Mesodermal cell (in vitro differentiated cells): Measurements from ENCODE around the gene PSMD1.
"Not testable (repeated sequence)": the region's sequence is repeated elsewhere in the genome, so short reads cannot be mapped to it uniquely, and the experiment has no call there.

ENCODE experiments used
- H3K27ac ChIP-seq: 2 replicates; pipeline ENCODE4 v1.7.0; 2013; ENCODE audit warnings: mild to moderate bottlenecking, low read depth, low read length, moderate library complexity; ENCODE audit not compliant: severe bottlenecking
- H3K36me3 ChIP-seq: 2 replicates; pipeline ENCODE4 v1.7.1; 2013; ENCODE audit warnings: mild to moderate bottlenecking, low read length, moderate library complexity; ENCODE audit not compliant: control insufficient read depth, insufficient read depth
- H3K4me1 ChIP-seq: one replicate; pipeline ENCODE4 v1.7.1; 2013; ENCODE audit warnings: mild to moderate bottlenecking, low read length; ENCODE audit not compliant: insufficient read depth, control insufficient read depth, poor library complexity, severe bottlenecking
- H3K4me3 ChIP-seq: 2 replicates; pipeline ENCODE4 v1.7.0; 2013; ENCODE audit warnings: low read length, control low read depth, mild to moderate bottlenecking; ENCODE audit not compliant: insufficient read depth, poor library complexity, severe bottlenecking; ENCODE audit errors: extremely low read depth
- H3K9me3 ChIP-seq: 2 replicates; pipeline ENCODE4 v1.7.1; 2013; ENCODE audit warnings: mild to moderate bottlenecking, low read length, moderate library complexity; ENCODE audit not compliant: control insufficient read depth
- WGBS, 2 experiments: methylation state at CpG; one replicate each; pipeline ENCODE4 v1.1.5; 2013; ENCODE audit warnings: missing lambda C conversion rate in 2 of 2; ENCODE audit not compliant: insufficient coverage in 2 of 2; 5-methylcytosine and 5-hydroxymethylcytosine counted together

Gene PSMD1

GRCh38 chr2:231016566-231017230 is 40.0 kb upstream of the PSMD1 start:
- no peak overlapping the region for H3K4me3 ChIP-seq
- 86 to 94% methylated on average over 5 of the region's 6 CpGs for WGBS, 2 experiments
- H3K4me1 ChIP-seq, result no peaks in the 10 kb centered on the region

GRCh38 chr2:231017231-231017598 is 39.5 kb upstream of the PSMD1 start:
- WGBS, 2 experiments, result 83 to 100% methylated on average over 3 of the region's 4 CpGs

More at GRCh38 chr2:231016566-231017230, 40.0 kb upstream of the PSMD1 start:
- H3K36me3 ChIP-seq, result no peaks in the 10 kb centered on the region
- H3K27ac ChIP-seq, result no peak overlapping the region
- H3K9me3 ChIP-seq, result no peaks in the 10 kb centered on the region

GRCh38 chr2:231018184-231018583 is 38.5 kb upstream of the PSMD1 start:
- Histone ChIP-seq H3K4me3 (no peak overlapping the region), H3K4me1 (no peaks in the 10 kb centered on the region), H3K9me3 (no peaks in the 10 kb centered on the region), H3K27ac (no peak overlapping the region), H3K36me3 (no peaks in the 10 kb centered on the region)
- WGBS, 2 experiments, result 79 to 87% methylated on average over 3 of the region's 3 CpGs

More at GRCh38 chr2:231017231-231017598, 39.5 kb upstream of the PSMD1 start:
- Histone ChIP-seq H3K27ac (no peak overlapping the region), H3K4me3 (no peak overlapping the region), H3K36me3 (no peaks in the 10 kb centered on the region), H3K4me1 (no peaks in the 10 kb centered on the region), H3K9me3 (no peaks in the 10 kb centered on the region)

DNA sequence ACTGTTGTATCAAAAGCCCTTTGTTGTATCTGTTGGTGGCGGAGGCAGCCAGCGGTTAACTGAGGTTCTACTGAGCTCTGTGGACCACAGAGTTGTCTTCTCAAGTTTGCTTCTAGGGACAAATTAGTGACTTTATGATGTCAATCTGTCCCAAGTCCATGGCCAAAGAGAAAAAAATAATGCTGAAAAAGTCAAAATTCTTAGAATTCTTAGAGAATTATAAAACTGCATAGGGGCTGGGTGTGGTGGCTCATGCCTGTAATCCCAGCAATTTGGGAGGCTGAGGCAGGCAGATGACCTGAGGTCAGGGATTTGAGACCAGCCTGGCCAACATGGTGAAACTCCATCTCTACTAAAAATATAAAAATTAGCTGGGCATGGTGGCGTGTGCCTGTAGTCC is 31.6 kb upstream of the PSMD1 start:
- H3K27ac ChIP-seq, H3K36me3 ChIP-seq, H3K4me1 ChIP-seq, H3K4me3 ChIP-seq, H3K9me3 ChIP-seq: not testable (repeated sequence)
- WGBS, 2 experiments, result 94 to 100% methylated on average over 2 of the region's 3 CpGs

- no peak overlapping the region for H3K4me3 ChIP-seq
- H3K9me3 ChIP-seq, result no peaks in the 10 kb centered on the region
- H3K4me1 ChIP-seq, result no peaks in the 10 kb centered on the region
- H3K36me3 ChIP-seq, result no peaks in the 10 kb centered on the region
- H3K27ac ChIP-seq, result no peak overlapping the region
Measured at GRCh38 chr2:231028889-231029288, 27.8 kb upstream of the PSMD1 start.

DNA sequence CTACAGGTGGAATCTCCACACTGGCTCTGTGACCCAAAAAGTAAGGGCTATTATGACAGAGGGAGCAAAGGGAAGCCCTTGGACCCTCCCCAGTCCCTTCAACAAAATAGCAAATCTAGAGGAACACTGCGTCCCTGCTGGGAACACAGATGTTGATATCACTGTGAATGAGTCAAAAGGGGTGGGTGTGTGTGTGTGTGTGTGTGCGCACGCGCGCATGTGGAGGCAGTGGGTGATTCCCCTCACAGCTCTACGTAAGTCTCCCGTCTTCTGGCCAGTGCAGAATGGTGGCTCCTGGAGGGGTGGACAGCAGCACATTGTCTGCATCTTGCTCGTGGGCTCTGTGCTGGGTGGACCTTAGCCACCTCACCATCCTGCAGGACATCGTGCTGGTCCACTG is 27.1 kb upstream of the PSMD1 start:
- H3K27ac ChIP-seq, result no peak overlapping the region
- no peaks in the 10 kb centered on the region for H3K36me3 ChIP-seq
- H3K4me1 ChIP-seq, result no peaks in the 10 kb centered on the region
- no peak overlapping the region for H3K4me3 ChIP-seq
- 85 to 89% methylated on average over 4 to 8 of the region's 9 CpGs for WGBS, 2 experiments
- no peaks in the 10 kb centered on the region for H3K9me3 ChIP-seq

GRCh38 chr2:231030725-231031124 is 25.9 kb upstream of the PSMD1 start:
- H3K4me1 ChIP-seq, result no peaks in the 10 kb centered on the region
- H3K4me3 ChIP-seq, result no peak overlapping the region
- no peaks in the 10 kb centered on the region for H3K9me3 ChIP-seq
- 84% methylated on average over 3 of the region's 3 CpGs; no CpG with 5 or more reads in 1 of the 2 experiments for WGBS, 2 experiments
- H3K36me3 ChIP-seq, result no peaks in the 10 kb centered on the region
- H3K27ac ChIP-seq, result no peak overlapping the region

GRCh38 chr2:231032575-231033140 is 24.0 kb upstream of the PSMD1 start:
- Histone ChIP-seq H3K36me3 (no peaks in the 10 kb centered on the region), H3K4me3 (no peak overlapping the region), H3K9me3 (no peaks in the 10 kb centered on the region), H3K27ac (no peak overlapping the region), H3K4me1 (no peaks in the 10 kb centered on the region)
- 85 to 86% methylated on average over 3 to 4 of the region's 5 CpGs for WGBS, 2 experiments

- H3K36me3 ChIP-seq, result no peaks in the 10 kb centered on the region
- no peak overlapping the region for H3K4me3 ChIP-seq
- no peaks in the 10 kb centered on the region for H3K9me3 ChIP-seq
- H3K27ac ChIP-seq, result no peak overlapping the region
- peaks cover 3% of the 10 kb centered on the region for H3K4me1 ChIP-seq
- 83 to 89% methylated on average over 6 of the region's 11 CpGs for WGBS, 2 experiments
Measured at GRCh38 chr2:231033147-231034132, 23.2 kb upstream of the PSMD1 start.

- no CpG with 5 or more reads among the region's 4 CpGs for WGBS, 2 experiments
- Histone ChIP-seq H3K27ac (no peak overlapping the region), H3K36me3 (no peaks in the 10 kb centered on the region)
Measured at GRCh38 chr2:231034291-231034882, 22.3 kb upstream of the PSMD1 start.

More at GRCh38 chr2:231034291-231034882, 22.3 kb upstream of the PSMD1 start:
- Histone ChIP-seq H3K4me3 (no peak overlapping the region), H3K9me3 (no peaks in the 10 kb centered on the region), H3K4me1 (peaks cover 3% of the 10 kb centered on the region)
